ENCODE measurements around the gene CFAP70.
"Not testable (repeated sequence)": the region's sequence is repeated elsewhere in the genome, so short reads cannot be mapped to it uniquely, and the experiment has no call there.

The CFAP70 gene

DNA sequence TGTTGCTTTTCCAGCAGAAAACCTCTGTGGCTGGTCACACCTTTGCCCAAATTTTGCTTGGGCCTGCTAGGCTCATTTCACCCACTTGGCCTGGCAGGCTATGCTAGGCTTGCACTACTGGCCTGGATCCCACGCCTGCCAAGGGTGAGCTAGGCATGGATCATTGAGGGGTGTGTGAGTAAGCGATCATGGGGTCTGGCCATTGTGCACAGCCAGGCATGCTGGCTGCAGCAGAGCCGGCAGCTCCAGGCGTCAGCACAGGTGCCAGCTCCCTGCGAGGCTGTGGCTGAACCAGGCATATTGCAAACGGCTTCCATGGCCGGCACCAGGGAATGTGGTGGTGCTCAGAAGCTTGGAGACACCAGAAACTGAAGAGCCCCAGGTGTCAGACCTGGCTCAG, 19.2 kb downstream of the CFAP70 start:
- Histone ChIP-seq H3K9me3 (ENCODE audit: control insufficient read depth, low read length) (peaks cover 3% of the 10 kb centered on the region), H3K4me3 (ENCODE audit: extremely low read depth, insufficient read depth, low read length, poor library complexity, severe bottlenecking) (no peak overlapping the region), H3K4me1 (ENCODE audit: control insufficient read depth, insufficient read depth, low read length, poor library complexity, severe bottlenecking) (no peaks in the 10 kb centered on the region), H3K36me3 (ENCODE audit: control insufficient read depth, insufficient read depth, low read length) (no peaks in the 10 kb centered on the region), H3K27ac (ENCODE audit: low read depth, low read length, severe bottlenecking) (no peak overlapping the region)
- 93 to 97% methylated on average over 6 of the region's 7 CpGs for WGBS, 2 experiments (ENCODE audit: insufficient coverage in 2 of 2)

DNA sequence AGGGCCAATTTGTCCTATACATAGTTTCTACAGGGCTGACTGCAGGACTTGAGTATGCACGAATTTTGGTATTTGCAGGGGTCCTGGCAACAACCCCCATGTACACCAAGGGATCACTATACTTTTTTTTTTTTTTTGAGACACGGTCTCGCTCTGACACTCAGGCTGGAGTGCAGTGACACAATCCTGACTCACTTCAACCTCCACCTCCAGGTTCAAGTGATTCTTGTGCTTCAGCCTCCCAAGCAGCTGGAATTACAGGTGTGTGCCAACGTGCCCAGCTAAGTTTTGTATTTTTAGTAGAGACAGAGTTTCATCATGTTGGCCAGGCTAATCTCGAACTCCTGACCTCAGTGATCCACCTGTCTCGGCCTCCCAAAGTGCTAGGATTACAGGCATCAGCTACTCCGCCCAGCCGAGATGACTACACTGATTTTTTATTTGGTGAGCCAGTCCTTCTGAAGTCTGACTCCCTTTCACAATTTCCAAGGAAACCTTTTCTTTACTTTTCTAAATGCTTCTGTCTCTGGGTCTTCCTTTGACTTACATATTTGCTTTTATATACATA, 19.8 kb downstream of the CFAP70 start:
- H3K4me3 ChIP-seq (ENCODE audit: extremely low read depth, insufficient read depth, low read length, poor library complexity, severe bottlenecking): no peak overlapping the region
- no peak overlapping the region for H3K27ac ChIP-seq (ENCODE audit: low read depth, low read length, severe bottlenecking)
- no peaks in the 10 kb centered on the region for H3K4me1 ChIP-seq (ENCODE audit: control insufficient read depth, insufficient read depth, low read length, poor library complexity, severe bottlenecking)
- 88 to 93% methylated on average over 6 to 7 of the region's 8 CpGs for WGBS, 2 experiments (ENCODE audit: insufficient coverage in 2 of 2)
- peaks cover 3% of the 10 kb centered on the region for H3K9me3 ChIP-seq (ENCODE audit: control insufficient read depth, low read length)
- H3K36me3 ChIP-seq (ENCODE audit: control insufficient read depth, insufficient read depth, low read length): no peaks in the 10 kb centered on the region

DNA sequence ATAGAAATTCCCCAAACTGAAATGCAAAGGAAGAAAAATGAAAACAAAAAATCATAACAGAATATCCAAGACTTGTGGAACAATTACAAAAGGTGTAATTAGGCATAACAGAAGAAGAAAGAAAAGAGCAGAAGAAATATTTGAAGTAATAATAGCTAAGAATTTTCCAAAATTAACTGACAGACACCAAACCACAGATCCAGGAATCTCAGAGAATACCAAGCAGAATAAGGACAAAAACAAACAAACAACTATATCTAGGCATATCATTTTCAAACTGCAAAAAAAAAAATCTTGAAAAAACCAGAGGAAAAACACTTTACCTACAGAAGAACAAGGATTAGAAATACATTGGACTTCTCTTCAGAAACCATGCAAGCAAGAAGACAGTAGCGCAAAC, 25.5 kb downstream of the CFAP70 start:
- Histone ChIP-seq H3K9me3 (ENCODE audit: control insufficient read depth, low read length) (no peaks in the 10 kb centered on the region), H3K4me3 (ENCODE audit: extremely low read depth, insufficient read depth, low read length, poor library complexity, severe bottlenecking) (no peak overlapping the region), H3K4me1 (ENCODE audit: control insufficient read depth, insufficient read depth, low read length, poor library complexity, severe bottlenecking) (no peaks in the 10 kb centered on the region), H3K27ac (ENCODE audit: low read depth, low read length, severe bottlenecking) (no peak overlapping the region), H3K36me3 (ENCODE audit: control insufficient read depth, insufficient read depth, low read length) (no peaks in the 10 kb centered on the region)
- WGBS, 2 experiments (ENCODE audit: insufficient coverage in 2 of 2): 100% methylated on average over 1 of the region's 1 CpG

DNA sequence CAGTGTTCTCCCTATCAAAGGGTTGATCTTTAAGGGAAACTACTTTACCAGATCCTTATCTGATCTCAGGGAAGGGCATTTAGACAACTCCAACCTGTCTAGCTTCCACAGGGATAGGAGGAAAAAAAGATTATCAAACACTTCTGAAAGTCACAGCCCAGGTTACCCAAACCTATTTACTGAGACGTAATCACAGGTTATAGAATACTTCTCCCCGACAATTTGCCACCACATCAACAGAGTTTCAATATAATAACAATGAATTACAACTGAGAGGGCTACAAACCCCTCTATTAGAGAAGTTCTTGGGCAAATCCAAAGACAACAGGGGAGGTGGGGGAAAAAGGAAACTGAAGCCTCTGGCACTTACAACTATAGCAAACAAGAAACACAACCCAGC, 26.3 kb downstream of the CFAP70 start:
- Histone ChIP-seq H3K9me3 (ENCODE audit: control insufficient read depth, low read length) (no peaks in the 10 kb centered on the region), H3K4me1 (ENCODE audit: control insufficient read depth, insufficient read depth, low read length, poor library complexity, severe bottlenecking) (no peaks in the 10 kb centered on the region), H3K27ac (ENCODE audit: low read depth, low read length, severe bottlenecking) (no peak overlapping the region), H3K36me3 (ENCODE audit: control insufficient read depth, insufficient read depth, low read length) (no peaks in the 10 kb centered on the region), H3K4me3 (ENCODE audit: extremely low read depth, insufficient read depth, low read length, poor library complexity, severe bottlenecking) (no peak overlapping the region)
- no CpG with 5 or more reads among the region's 2 CpGs for WGBS, 2 experiments (ENCODE audit: insufficient coverage in 2 of 2)

DNA sequence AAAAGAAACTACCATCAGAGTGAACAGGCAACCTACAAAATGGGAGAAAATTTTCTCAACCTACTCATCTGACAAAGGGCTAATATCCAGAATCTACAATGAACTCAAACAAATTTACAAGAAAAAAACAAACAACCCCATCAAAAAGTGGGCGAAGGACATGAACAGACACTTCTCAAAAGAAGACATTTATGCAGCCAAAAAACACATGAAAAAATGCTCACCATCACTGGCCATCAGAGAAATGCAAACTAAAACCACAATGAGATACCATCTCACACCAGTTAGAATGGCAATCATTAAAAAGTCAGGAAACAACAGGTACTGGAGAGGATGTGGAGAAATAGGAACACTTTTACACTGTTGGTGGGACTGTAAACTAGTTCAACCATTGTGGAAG, 30.1 kb downstream of the CFAP70 start:
- WGBS, 2 experiments (ENCODE audit: insufficient coverage in 2 of 2): no CpG with 5 or more reads among the region's 1 CpG
- H3K36me3 ChIP-seq (ENCODE audit: control insufficient read depth, insufficient read depth, low read length); H3K4me1 ChIP-seq (ENCODE audit: control insufficient read depth, insufficient read depth, low read length, poor library complexity, severe bottlenecking); H3K27ac ChIP-seq (ENCODE audit: low read depth, low read length, severe bottlenecking); H3K4me3 ChIP-seq (ENCODE audit: extremely low read depth, insufficient read depth, low read length, poor library complexity, severe bottlenecking); H3K9me3 ChIP-seq (ENCODE audit: control insufficient read depth, low read length): not testable (repeated sequence)

DNA sequence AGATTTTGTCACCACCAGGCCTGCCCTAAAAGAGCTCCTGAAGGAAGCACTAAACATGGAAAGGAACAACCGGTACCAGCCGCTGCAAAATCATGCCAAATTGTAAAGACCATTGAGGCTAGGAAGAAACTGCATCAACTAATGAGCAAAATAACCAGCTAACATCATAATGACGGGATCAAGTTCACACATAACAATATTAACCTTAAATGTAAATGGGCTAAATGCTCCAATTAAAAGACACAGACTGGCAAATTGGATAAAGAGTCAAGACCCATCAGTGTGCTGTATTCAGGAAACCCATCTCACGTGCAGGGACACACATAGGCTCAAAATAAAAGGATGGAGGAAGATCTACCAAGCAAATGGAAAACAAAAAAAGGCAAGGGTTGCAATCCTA, 33.4 kb downstream of the CFAP70 start:
- H3K4me3 ChIP-seq (ENCODE audit: extremely low read depth, insufficient read depth, low read length, poor library complexity, severe bottlenecking); H3K36me3 ChIP-seq (ENCODE audit: control insufficient read depth, insufficient read depth, low read length); H3K9me3 ChIP-seq (ENCODE audit: control insufficient read depth, low read length); H3K4me1 ChIP-seq (ENCODE audit: control insufficient read depth, insufficient read depth, low read length, poor library complexity, severe bottlenecking); H3K27ac ChIP-seq (ENCODE audit: low read depth, low read length, severe bottlenecking): not testable (repeated sequence)
- WGBS, 2 experiments (ENCODE audit: insufficient coverage in 2 of 2): no CpG with 5 or more reads among the region's 4 CpGs

DNA sequence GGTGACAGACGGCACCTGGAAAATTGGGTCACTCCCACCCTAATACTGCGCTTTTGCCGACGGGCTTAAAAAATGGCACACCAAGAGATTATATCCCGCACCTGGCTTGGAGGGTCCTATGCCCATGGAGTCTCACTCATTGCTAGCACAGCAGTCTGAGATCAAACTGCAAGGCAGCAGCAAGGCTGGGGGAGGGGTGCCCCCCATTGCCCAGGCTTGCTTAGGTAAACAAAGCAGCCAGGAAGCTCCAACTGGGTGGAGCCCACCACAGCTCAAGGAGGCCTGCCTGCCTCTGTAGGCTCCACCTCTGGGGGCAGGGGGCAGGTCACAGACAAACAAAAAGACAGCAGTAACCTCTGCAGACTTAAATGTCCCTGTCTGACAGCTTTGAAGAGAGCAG, 35.1 kb downstream of the CFAP70 start:
- not testable (repeated sequence) for H3K9me3 ChIP-seq (ENCODE audit: control insufficient read depth, low read length); H3K4me3 ChIP-seq (ENCODE audit: extremely low read depth, insufficient read depth, low read length, poor library complexity, severe bottlenecking); H3K36me3 ChIP-seq (ENCODE audit: control insufficient read depth, insufficient read depth, low read length); H3K4me1 ChIP-seq (ENCODE audit: control insufficient read depth, insufficient read depth, low read length, poor library complexity, severe bottlenecking); H3K27ac ChIP-seq (ENCODE audit: low read depth, low read length, severe bottlenecking)
- 50 to 91% methylated on average over 1 to 4 of the region's 5 CpGs for WGBS, 2 experiments (ENCODE audit: insufficient coverage in 2 of 2)

DNA sequence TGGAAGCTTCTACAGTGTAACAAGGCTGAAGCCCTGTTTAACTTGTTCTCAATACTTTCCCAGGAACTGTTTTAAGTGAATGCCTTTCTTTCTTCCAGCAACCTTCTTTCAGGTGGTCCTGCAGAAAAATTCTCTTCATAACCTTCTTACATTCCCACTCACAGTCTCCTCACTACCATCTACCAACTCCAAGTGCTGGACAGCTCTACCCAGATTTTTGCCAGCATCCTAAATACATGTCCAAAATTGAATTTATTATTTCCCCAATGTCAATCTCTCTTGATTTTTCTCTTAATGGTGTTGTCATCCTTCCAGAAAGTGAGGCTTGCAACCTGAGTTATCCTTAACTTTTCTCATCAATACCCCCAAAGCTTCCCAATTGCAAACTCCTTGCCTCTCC, 48.2 kb downstream of the CFAP70 start:
- Histone ChIP-seq H3K4me3 (ENCODE audit: extremely low read depth, insufficient read depth, low read length, poor library complexity, severe bottlenecking) (no peak overlapping the region), H3K36me3 (ENCODE audit: control insufficient read depth, insufficient read depth, low read length) (no peaks in the 10 kb centered on the region), H3K4me1 (ENCODE audit: control insufficient read depth, insufficient read depth, low read length, poor library complexity, severe bottlenecking) (no peaks in the 10 kb centered on the region), H3K9me3 (ENCODE audit: control insufficient read depth, low read length) (no peaks in the 10 kb centered on the region), H3K27ac (ENCODE audit: low read depth, low read length, severe bottlenecking) (no peak overlapping the region)

DNA sequence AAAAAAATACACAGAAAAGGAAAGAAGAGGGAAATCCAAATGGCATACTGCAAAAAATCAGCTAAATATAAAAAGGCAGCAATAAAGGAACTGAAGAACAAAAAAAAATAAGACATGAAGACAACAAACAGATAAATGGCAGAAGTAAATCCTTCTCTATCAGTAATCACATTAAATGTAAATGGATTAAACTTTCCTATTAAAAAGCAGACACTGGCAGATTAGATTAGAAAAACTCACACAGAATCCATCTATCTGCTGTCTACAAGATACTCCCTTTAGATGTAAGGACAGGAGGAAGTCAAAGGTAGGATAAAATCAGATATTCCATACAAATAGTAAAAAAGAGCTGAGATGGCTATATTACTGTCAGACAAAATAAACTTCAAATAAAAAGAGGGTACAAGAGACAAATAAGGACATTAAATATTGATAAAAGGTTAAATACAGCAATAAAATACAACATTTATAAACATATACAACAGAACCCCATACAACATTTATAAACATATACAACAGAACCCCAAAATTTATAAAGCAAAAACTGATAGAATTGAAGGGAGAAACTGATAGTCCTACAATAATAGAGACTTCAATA, 51.4 kb downstream of the CFAP70 start:
- H3K36me3 ChIP-seq (ENCODE audit: control insufficient read depth, insufficient read depth, low read length): no peaks in the 10 kb centered on the region
- no peaks in the 10 kb centered on the region for H3K4me1 ChIP-seq (ENCODE audit: control insufficient read depth, insufficient read depth, low read length, poor library complexity, severe bottlenecking)
- no peaks in the 10 kb centered on the region for H3K9me3 ChIP-seq (ENCODE audit: control insufficient read depth, low read length)
- no peak overlapping the region for H3K4me3 ChIP-seq (ENCODE audit: extremely low read depth, insufficient read depth, low read length, poor library complexity, severe bottlenecking)
- no peak overlapping the region for H3K27ac ChIP-seq (ENCODE audit: low read depth, low read length, severe bottlenecking)

DNA sequence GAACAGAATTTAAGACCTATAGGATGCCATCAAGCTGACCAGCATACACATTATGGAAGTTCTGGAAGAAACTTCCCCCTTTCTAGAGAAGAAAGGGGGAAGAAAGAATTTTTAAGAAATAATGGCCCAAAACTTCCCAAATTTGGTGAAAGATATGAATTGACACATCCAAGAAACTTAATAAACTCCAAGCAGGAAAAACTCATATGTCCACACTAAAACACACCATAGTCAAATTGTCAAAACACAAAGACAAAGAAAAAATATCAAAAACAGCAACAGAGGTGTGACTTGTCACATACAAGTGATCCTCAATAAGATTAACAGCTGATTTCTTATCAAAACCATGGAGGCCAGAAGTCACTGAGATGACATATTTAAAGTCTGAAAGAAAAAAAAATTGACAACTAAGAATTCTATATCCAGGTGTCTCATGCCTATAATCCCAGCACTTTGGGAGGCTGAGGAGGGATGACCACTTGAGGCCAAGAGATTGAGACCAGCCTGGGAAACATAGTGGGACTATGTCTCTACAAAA, 52.4 kb downstream of the CFAP70 start:
- Histone ChIP-seq H3K27ac (ENCODE audit: low read depth, low read length, severe bottlenecking) (no peak overlapping the region), H3K36me3 (ENCODE audit: control insufficient read depth, insufficient read depth, low read length) (no peaks in the 10 kb centered on the region), H3K9me3 (ENCODE audit: control insufficient read depth, low read length) (no peaks in the 10 kb centered on the region), H3K4me1 (ENCODE audit: control insufficient read depth, insufficient read depth, low read length, poor library complexity, severe bottlenecking) (no peaks in the 10 kb centered on the region), H3K4me3 (ENCODE audit: extremely low read depth, insufficient read depth, low read length, poor library complexity, severe bottlenecking) (no peak overlapping the region)

DNA sequence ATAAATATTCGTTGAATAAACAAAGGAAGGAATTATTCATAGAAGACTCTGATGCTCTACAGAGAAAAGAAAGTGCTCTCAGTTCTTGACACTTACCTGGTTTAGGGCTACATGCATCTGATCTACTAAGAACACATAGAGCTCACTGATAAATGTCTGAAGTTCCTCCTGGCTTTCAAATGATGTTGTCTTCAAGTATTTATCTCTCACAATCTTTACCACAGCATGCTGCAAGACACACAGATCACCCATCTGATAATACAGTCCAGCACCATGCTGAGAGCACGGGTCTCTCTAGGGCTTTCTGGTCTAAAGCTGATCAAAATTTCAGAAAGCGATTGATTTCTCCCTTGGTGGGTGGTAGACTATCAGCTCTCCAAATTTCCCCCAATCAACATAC, 61.7 kb downstream of the CFAP70 start:
- 60% methylated on average over 1 of the region's 3 CpGs; no CpG with 5 or more reads in 1 of the 2 experiments for whole genome bisulfite sequencing, 2 experiments (ENCODE audit: insufficient coverage in 2 of 2)
- H3K36me3 ChIP-seq (ENCODE audit: control insufficient read depth, insufficient read depth, low read length): no peaks in the 10 kb centered on the region

More for the DNA sequence above, 61.7 kb downstream of the CFAP70 start:
- H3K4me3 ChIP-seq (ENCODE audit: extremely low read depth, insufficient read depth, low read length, poor library complexity, severe bottlenecking): no peak overlapping the region
- H3K4me1 ChIP-seq (ENCODE audit: control insufficient read depth, insufficient read depth, low read length, poor library complexity, severe bottlenecking): no peaks in the 10 kb centered on the region
- H3K9me3 ChIP-seq (ENCODE audit: control insufficient read depth, low read length): no peaks in the 10 kb centered on the region
- no peak overlapping the region for H3K27ac ChIP-seq (ENCODE audit: low read depth, low read length, severe bottlenecking)
